ENCODE results near the gene PAPPA. TPM values are rescaled to one million over a fixed set of nuclear protein-coding genes. Genes with fewer than 3 reads are reported as not detected.

The PAPPA gene
- total RNA-seq, 2 experiments from 2014 or later: not detected

GRCh38 chr9:116333254-116333653 lies 179.7 kb downstream of the PAPPA start:
- ATAC-seq: no peak
- intact Hi-C loops (cut with micrococcal nuclease): no loop called here
- TF ChIP-seq, protein P1, sequence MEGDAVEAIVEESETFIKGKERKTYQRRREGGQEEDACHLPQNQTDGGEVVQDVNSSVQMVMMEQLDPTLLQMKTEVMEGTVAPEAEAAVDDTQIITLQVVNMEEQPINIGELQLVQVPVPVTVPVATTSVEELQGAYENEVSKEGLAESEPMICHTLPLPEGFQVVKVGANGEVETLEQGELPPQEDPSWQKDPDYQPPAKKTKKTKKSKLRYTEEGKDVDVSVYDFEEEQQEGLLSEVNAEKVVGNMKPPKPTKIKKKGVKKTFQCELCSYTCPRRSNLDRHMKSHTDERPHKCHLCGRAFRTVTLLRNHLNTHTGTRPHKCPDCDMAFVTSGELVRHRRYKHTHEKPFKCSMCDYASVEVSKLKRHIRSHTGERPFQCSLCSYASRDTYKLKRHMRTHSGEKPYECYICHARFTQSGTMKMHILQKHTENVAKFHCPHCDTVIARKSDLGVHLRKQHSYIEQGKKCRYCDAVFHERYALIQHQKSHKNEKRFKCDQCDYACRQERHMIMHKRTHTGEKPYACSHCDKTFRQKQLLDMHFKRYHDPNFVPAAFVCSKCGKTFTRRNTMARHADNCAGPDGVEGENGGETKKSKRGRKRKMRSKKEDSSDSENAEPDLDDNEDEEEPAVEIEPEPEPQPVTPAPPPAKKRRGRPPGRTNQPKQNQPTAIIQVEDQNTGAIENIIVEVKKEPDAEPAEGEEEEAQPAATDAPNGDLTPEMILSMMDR (IDR thresholded peaks at IDR 0.05): no peak
- ChIA-PET CTCF (no interaction called here), POLR2A (no interaction called here)
- peaks cover 10% of the 10 kb centered on the region for H3K27me3 Mint-ChIP-seq
- H3K27ac Mint-ChIP-seq: no peak overlapping the region
- no peak for DNase-seq
- H3K9me3 Mint-ChIP-seq: no peaks in the 10 kb centered on the region
- H3K4me3 Mint-ChIP-seq: no peak overlapping the region
- no peaks in the 10 kb centered on the region for H3K4me1 Mint-ChIP-seq (ENCODE audit: low read depth)
- H3K36me3 Mint-ChIP-seq (ENCODE audit: low read depth): no peaks in the 10 kb centered on the region

DNA sequence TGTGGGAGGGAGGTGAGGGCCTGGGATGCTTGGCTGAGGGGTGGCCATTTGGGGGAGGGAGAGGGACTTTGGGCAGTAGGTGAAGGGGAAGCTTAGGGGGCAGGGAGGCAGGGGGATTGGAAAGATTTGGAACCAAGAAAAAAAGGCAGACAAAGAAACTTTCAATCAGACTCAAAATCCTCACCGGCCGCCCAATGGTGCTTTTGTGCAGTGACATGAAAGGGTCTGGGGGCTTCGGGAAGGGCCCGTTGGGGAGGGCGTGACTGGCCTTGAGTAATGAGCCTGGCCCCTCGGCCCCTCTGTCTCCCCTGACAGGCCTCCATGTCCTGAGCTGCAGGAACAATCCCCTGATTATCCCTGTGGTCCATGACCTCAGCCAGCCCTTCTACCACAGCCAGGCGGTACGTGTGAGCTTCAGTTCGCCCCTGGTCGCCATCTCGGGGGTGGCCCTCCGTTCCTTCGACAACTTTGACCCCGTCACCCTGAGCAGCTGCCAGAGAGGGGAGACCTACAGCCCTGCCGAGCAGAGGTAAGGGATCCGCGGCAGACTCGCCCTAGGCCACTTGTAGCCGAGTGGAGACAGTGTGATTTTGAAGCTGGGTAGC lies 181.1 kb downstream of the PAPPA start:
- no peak for ATAC-seq
- H3K27ac Mint-ChIP-seq: no peak overlapping the region
- H3K36me3 Mint-ChIP-seq (ENCODE audit: low read depth): no peaks in the 10 kb centered on the region
- no peak overlapping the region for H3K4me3 Mint-ChIP-seq
- TF ChIP-seq, protein P1 (IDR thresholded peaks at IDR 0.05): no peak
- peaks cover 13% of the 10 kb centered on the region for H3K27me3 Mint-ChIP-seq
- intact Hi-C loops (cut with micrococcal nuclease): no loop called here
- no peaks in the 10 kb centered on the region for H3K9me3 Mint-ChIP-seq
- DNase-seq: no peak
- POLR2A ChIA-PET: no interaction called here
- H3K4me1 Mint-ChIP-seq (ENCODE audit: low read depth): no peaks in the 10 kb centered on the region
- CTCF ChIA-PET: no interaction called here

- intact Hi-C loops (cut with micrococcal nuclease): no loop called here
- H3K9me3 Mint-ChIP-seq: no peaks in the 10 kb centered on the region
- H3K4me3 Mint-ChIP-seq: no peak overlapping the region
- ATAC-seq (no peak), DNase-seq (no peak)
- no peaks in the 10 kb centered on the region for H3K36me3 Mint-ChIP-seq (ENCODE audit: low read depth)
- CTCF ChIA-PET: no interaction called here
- POLR2A ChIA-PET: no interaction called here
- peaks cover 14% of the 10 kb centered on the region for H3K27me3 Mint-ChIP-seq
- TF ChIP-seq, protein P1 (IDR thresholded peaks at IDR 0.05): no peak
- H3K4me1 Mint-ChIP-seq (ENCODE audit: low read depth): no peaks in the 10 kb centered on the region
- no peak overlapping the region for H3K27ac Mint-ChIP-seq
These were observed 181.8 kb downstream of the PAPPA start for GRCh38 chr9:116335392-116335791.

DNA sequence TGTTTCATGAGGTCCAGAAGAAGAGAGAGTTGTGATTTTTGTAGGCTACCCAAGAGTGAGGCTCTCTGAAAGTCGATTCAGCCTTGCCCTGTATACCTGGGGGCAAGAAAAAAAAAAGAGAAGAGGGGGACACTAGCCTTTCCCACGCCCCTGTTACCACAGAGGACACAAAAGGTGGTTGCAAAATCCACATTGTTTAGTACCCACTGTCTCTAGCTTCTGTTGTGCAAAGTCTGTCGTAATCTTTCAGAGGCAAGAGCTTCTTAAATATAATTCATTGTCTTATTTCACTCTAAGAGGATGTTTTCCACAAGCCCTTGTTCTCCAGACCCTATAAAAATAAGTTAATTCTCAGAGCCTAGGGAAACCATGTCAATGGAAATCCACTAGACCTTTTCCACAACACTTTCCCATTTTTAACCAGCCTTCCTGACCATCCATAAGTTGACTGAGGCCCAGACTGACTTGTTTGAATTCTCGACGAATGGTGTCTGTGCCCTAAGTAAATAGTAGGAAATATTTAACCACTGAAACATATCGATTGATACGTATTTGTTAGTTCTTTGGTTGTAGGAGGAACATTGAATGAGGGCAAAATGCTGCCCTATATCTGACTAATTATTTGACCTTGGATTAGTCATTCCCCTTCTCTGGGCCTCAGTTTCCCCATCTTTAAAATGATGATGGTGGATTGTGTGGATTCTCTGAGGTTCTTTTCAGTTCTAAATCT lies 182.7 kb downstream of the PAPPA start:
- no peak overlapping the region for H3K4me3 Mint-ChIP-seq
- DNase-seq: no peak
- no peak overlapping the region for H3K27ac Mint-ChIP-seq
- ChIA-PET POLR2A (no interaction called here), CTCF (no interaction called here)
- intact Hi-C loops (cut with micrococcal nuclease): no loop called here
- no peaks in the 10 kb centered on the region for H3K4me1 Mint-ChIP-seq (ENCODE audit: low read depth)
- TF ChIP-seq, protein P1 (IDR thresholded peaks at IDR 0.05): no peak
- no peaks in the 10 kb centered on the region for H3K36me3 Mint-ChIP-seq (ENCODE audit: low read depth)
- H3K9me3 Mint-ChIP-seq: no peaks in the 10 kb centered on the region
- peaks cover 13% of the 10 kb centered on the region for H3K27me3 Mint-ChIP-seq
- no peak for ATAC-seq

GRCh38 chr9:116337015-116337414 lies 183.4 kb downstream of the PAPPA start:
- intact Hi-C loops (cut with micrococcal nuclease): no loop called here
- CTCF ChIA-PET: no interaction called here
- Mint-ChIP-seq H3K4me3 (no peak overlapping the region), H3K36me3 (ENCODE audit: low read depth) (no peaks in the 10 kb centered on the region), H3K27me3 (peaks cover 14% of the 10 kb centered on the region), H3K4me1 (ENCODE audit: low read depth) (no peaks in the 10 kb centered on the region), H3K9me3 (no peaks in the 10 kb centered on the region), H3K27ac (no peak overlapping the region)
- ATAC-seq: no peak
- TF ChIP-seq, protein P1 (IDR thresholded peaks at IDR 0.05): no peak
- DNase-seq: no peak
- POLR2A ChIA-PET: no interaction called here
